Osteoblast (primary cell): Measurements from ENCODE around the gene ATRN. TPM values are rescaled to one million over a fixed set of nuclear protein-coding genes. Genes with fewer than 3 reads are reported as not detected.
"Not testable (repeated sequence)": the region's sequence is repeated elsewhere in the genome, so short reads cannot be mapped to it uniquely, and the experiment has no call there.

Experiments
- DNase-seq: peaks from one replicate; pipeline ENCODE4 v3.0.0; 2011; ENCODE audit warnings: low spot score, mixed read lengths; ENCODE audit not compliant: insufficient read length; ENCODE audit errors: missing footprints
- H2AFZ ChIP-seq: 2 replicates; pipeline ENCODE4 v1.6.0; 2011; ENCODE audit warnings: mild to moderate bottlenecking, low read length
- H3K27ac ChIP-seq: 2 replicates; pipeline ENCODE4 v1.5.1; 2011; ENCODE audit warnings: mild to moderate bottlenecking, low read depth, low read length, moderate library complexity
- H3K27me3 ChIP-seq: 2 replicates; pipeline ENCODE4 v1.6.0; 2012; ENCODE audit warnings: mild to moderate bottlenecking, control low read depth, inconsistent platforms, low read length, moderate library complexity; ENCODE audit not compliant: insufficient read depth
- H3K36me3 ChIP-seq: 2 replicates; pipeline ENCODE4 v1.5.1; 2011; ENCODE audit warnings: mild to moderate bottlenecking, low read length, control low read depth, moderate library complexity; ENCODE audit not compliant: insufficient read depth
- H3K4me1 ChIP-seq: 2 replicates; pipeline ENCODE4 v1.5.1; 2011; ENCODE audit warnings: mild to moderate bottlenecking, low read length, control low read depth, moderate library complexity; ENCODE audit not compliant: insufficient read depth
- H3K4me2 ChIP-seq: 2 replicates; pipeline ENCODE4 v1.6.0; 2011; ENCODE audit warnings: mild to moderate bottlenecking, low read length; ENCODE audit not compliant: insufficient read depth
- H3K4me3 ChIP-seq: fragments of 200-600 bp; sonication (generic); 3 replicates; pipeline ENCODE4 v1.5.1; 2012; ENCODE audit warnings: mild to moderate bottlenecking, low read length, inconsistent platforms; ENCODE audit not compliant: insufficient read depth
- H3K79me2 ChIP-seq: 2 replicates; pipeline ENCODE4 v1.6.0; 2012; ENCODE audit warnings: mild to moderate bottlenecking, low read length, control low read depth, inconsistent platforms; ENCODE audit not compliant: insufficient read depth
- H3K9me3 ChIP-seq: 2 replicates; pipeline ENCODE4 v1.5.1; 2011; ENCODE audit warnings: low read depth, low read length, control low read depth
- H4K20me1 ChIP-seq: 2 replicates; pipeline ENCODE4 v1.6.0; 2012; ENCODE audit warnings: mild to moderate bottlenecking, low read length, control low read depth; ENCODE audit not compliant: insufficient read depth
- total RNA-seq: library from RNA; depleted of rRNA; stranded (reverse); fragments of >200 nt; gene quantifications from 2 replicates; pipeline ENCODE4 v1.2.3, GENCODE V29; 2012
- TF ChIP-seq, protein P1 (sequence below): IDR thresholded peaks from 2 replicates; pipeline ENCODE4 v1.5.1; 2011; ENCODE audit warnings: mild to moderate bottlenecking, low read depth, low read length, moderate library complexity; ENCODE audit errors: extremely low read depth

Gene ATRN
- 43.3 and 48.1 TPM in 2 replicates for total RNA-seq

DNA sequence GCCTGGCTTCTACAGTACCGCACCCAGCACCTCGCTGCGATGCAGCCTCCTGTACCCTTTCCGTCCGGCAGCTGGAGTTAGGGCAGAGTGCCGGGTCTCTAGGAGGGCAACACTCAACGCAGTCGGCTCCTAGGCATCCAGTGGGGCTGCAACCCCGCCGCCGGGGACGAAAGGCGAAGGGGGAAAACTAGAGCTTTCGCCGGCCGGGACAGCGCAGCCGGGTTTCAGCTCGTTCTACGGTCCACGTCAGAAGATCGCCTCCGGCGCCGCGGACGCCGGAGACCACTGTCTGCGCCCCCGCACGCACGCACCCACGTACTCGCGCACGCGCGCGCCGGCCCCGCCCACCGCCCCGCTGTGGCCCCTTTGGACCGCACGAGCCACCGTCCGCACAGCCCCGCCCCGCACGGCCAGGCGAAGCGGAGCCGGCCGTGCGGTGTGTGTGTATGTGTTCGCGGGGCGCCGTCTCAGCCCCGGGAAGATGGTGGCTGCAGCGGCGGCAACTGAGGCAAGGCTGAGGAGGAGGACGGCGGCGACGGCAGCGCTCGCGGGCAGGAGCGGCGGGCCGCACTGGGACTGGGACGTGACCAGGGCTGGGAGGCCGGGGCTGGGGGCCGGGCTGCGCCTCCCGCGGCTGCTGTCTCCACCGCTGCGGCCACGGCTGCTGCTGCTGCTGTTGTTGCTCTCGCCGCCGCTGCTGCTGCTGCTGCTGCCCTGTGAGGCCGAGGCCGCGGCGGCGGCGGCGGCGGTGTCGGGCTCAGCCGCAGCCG is at the start of gene ATRN:
ATRN (plus strand) TSS at position 392 of the 770 bp plus-strand sequence; CDS start at position 482, 90 bp downstream.
- DNase-seq = peak; percentile 99
- H2AFZ ChIP-seq = peak within 1 kb of the TSS; percentile 99
- H3K4me2 ChIP-seq = peak within 1 kb of the TSS; percentile 100
- H3K27ac ChIP-seq = peak within 1 kb of the TSS; percentile 87
- no peaks in the 10 kb centered on the region for H3K36me3 ChIP-seq
- H3K79me2 ChIP-seq = peaks cover 46% of the 10 kb centered on the region
- H3K4me1 ChIP-seq = peaks cover 14% of the 10 kb centered on the region
- H3K4me3 ChIP-seq = peak within 1 kb of the TSS; percentile 93
- H3K27me3 ChIP-seq = peaks cover 7% of the 10 kb centered on the region
- no peaks in the 10 kb centered on the region for H3K9me3 ChIP-seq
- H4K20me1 ChIP-seq = peaks cover 28% of the 10 kb centered on the region
- TF ChIP-seq, protein P1, sequence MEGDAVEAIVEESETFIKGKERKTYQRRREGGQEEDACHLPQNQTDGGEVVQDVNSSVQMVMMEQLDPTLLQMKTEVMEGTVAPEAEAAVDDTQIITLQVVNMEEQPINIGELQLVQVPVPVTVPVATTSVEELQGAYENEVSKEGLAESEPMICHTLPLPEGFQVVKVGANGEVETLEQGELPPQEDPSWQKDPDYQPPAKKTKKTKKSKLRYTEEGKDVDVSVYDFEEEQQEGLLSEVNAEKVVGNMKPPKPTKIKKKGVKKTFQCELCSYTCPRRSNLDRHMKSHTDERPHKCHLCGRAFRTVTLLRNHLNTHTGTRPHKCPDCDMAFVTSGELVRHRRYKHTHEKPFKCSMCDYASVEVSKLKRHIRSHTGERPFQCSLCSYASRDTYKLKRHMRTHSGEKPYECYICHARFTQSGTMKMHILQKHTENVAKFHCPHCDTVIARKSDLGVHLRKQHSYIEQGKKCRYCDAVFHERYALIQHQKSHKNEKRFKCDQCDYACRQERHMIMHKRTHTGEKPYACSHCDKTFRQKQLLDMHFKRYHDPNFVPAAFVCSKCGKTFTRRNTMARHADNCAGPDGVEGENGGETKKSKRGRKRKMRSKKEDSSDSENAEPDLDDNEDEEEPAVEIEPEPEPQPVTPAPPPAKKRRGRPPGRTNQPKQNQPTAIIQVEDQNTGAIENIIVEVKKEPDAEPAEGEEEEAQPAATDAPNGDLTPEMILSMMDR = no peak

DNA sequence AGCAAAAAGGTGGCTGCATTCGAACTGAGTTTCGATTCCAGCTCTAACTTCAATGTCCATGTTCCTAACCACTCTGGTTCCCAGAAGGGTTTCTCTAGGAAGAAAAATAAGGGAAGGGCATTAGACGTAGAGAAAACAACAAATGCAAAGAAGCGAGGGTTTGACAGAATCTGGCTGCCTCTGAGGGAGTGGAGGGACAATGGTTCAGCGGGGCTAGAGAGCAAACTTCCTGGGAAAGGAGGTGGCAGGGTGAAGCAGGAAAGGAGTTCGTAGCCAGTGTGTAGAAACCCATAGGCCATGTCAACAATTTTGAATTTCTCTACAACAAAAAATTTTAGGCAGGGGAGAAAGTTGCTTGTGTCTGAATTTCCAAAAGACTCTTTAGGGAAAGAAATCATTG is 48.8 kb upstream of the ATRN start:
- no peak overlapping the region for H3K4me3 ChIP-seq
- H3K27ac ChIP-seq = no peak overlapping the region
- TF ChIP-seq, protein P1 = no peak
- H3K4me2 ChIP-seq = no peak overlapping the region
- no peaks in the 10 kb centered on the region for H3K9me3 ChIP-seq
- H3K4me1 ChIP-seq = no peaks in the 10 kb centered on the region
- no peak overlapping the region for H2AFZ ChIP-seq
- no peaks in the 10 kb centered on the region for H3K79me2 ChIP-seq
- no peaks in the 10 kb centered on the region for H3K27me3 ChIP-seq
- DNase-seq = no peak
- no peaks in the 10 kb centered on the region for H3K36me3 ChIP-seq
- H4K20me1 ChIP-seq = no peaks in the 10 kb centered on the region

GRCh38 chr20:3423126-3423525 is 47.7 kb upstream of the ATRN start:
- DNase-seq = no peak
- Histone ChIP-seq H3K36me3 (no peaks in the 10 kb centered on the region), H3K27ac (no peak overlapping the region), H3K79me2 (no peaks in the 10 kb centered on the region), H3K4me2 (no peak overlapping the region), H3K4me1 (no peaks in the 10 kb centered on the region), H3K4me3 (no peak overlapping the region), H4K20me1 (no peaks in the 10 kb centered on the region), H3K27me3 (no peaks in the 10 kb centered on the region), H2AFZ (no peak overlapping the region), H3K9me3 (no peaks in the 10 kb centered on the region)
- TF ChIP-seq, protein P1 = no peak

DNA sequence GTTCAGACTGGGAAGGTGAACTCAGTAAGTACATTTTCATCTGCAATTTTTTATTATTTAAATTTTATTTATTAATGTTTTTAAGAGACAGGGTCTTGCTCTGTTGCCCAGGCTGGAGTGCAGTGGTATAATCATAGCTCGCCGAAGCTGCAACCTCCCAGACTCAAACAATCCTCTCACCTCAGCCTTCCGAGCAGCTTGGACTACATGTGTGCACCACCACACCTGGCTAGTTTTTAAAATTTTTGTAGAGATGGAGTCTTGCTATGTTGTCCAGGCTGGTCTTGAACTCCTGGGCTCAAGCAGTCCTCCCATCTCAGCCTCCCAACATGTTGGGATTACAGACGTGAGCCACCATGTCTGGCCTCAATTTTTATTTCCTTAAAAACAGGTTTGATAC is 44.1 kb upstream of the ATRN start:
- not testable (repeated sequence) for H3K4me3 ChIP-seq, H3K79me2 ChIP-seq, H3K4me2 ChIP-seq, H3K27me3 ChIP-seq, H4K20me1 ChIP-seq, H2AFZ ChIP-seq, H3K36me3 ChIP-seq, DNase-seq, H3K27ac ChIP-seq, H3K9me3 ChIP-seq, H3K4me1 ChIP-seq
